HCT116 (cell line): Measurements from ENCODE around the gene EGFLAM. TPM values are rescaled to one million over a fixed set of nuclear protein-coding genes. Genes with fewer than 3 reads are reported as not detected.

ENCODE experiments used
- ATAC-seq: fragments of 200-7000 bp; cut with Tn5 transposase; 2 replicates; pipeline ENCODE4 v1.9.1; 2020; ENCODE audit warnings: mild to moderate bottlenecking, moderate library complexity
- BruUV-seq: library from RNA; stranded (reverse); fragments of 400-500 nt; replicated peaks from 2 replicates; lab custom pipeline; 2021; lab: Mats Ljungman, UMichigan
- CTCF ChIA-PET: fragments of 300-600 bp; sonication (Branson Sonifier 250); formaldehyde crosslinking; loops from one replicate; lab custom pipeline; 2021; ENCODE audit warnings: antibody characterized with exemption; lab: Charles Lee
- POLR2A ChIA-PET: fragments of 300-600, 350-600 bp; sonication (Branson Sonifier 250); formaldehyde crosslinking; loops from one replicate; lab custom pipeline; 2021; ENCODE audit warnings: antibody characterized with exemption; lab: Charles Lee
- RAD21 ChIA-PET, 2 experiments: fragments of 300-600 bp; sonication (Branson Sonifier 250); formaldehyde crosslinking; loops; one replicate each; lab custom pipeline; 2023; ENCODE audit warnings: low total read pairs in 2 of 2; ENCODE audit not compliant: uncharacterized antibody in 2 of 2, unreplicated experiment in 2 of 2, low non-redundant PET in 1 of 2; lab: Charles Lee
- DNase-seq: peaks from one replicate; pipeline ENCODE4 v3.0.0-alpha.2; 2010; ENCODE audit warnings: low read depth, low spot score
- H2AFZ ChIP-seq: fragments of 200-600 bp; shearing (Covaris generic), sonication (generic); 2 replicates; pipeline ENCODE4 v1.6.1; 2017; ENCODE audit warnings: low read depth, mixed run types, mixed read lengths, antibody characterized with exemption, low read length; ENCODE audit not compliant: poor library complexity, severe bottlenecking
- H3K27ac ChIP-seq: 2 replicates; pipeline ENCODE4 v1.5.1; 2012; ENCODE audit warnings: low read depth, low read length
- H3K27me3 ChIP-seq: fragments of 200-600 bp; sonication (generic); 2 replicates; pipeline ENCODE4 v1.6.1; 2016; ENCODE audit warnings: mixed run types, low read length, mixed read lengths; ENCODE audit not compliant: insufficient read depth
- H3K36me3 ChIP-seq, 2 experiments: fragments of 200-500 bp in 1 of 2; fragments of 200-600 bp in 1 of 2; sonication (Bioruptor generic) in 1 of 2; sonication (generic) in 1 of 2; 2 replicates each; pipeline versions ENCODE4 v1.5.1 to v1.6.1; 2014 to 2016; ENCODE audit warnings: low read length in 2 of 2, inconsistent platforms in 1 of 2, mixed read lengths in 1 of 2, mixed run types in 1 of 2; ENCODE audit not compliant: insufficient read depth in 2 of 2, control insufficient read depth in 1 of 2
- H3K4me1 ChIP-seq, 2 experiments: fragments of 200-600 bp in 1 of 2; sonication (generic) in 1 of 2; 2 replicates each; pipeline versions ENCODE4 v1.5.1 to v1.6.1; 2012 to 2017; ENCODE audit warnings: low read length in 2 of 2, inconsistent platforms in 1 of 2, mild to moderate bottlenecking in 1 of 2, mixed read lengths in 1 of 2, mixed run types in 1 of 2, moderate library complexity in 1 of 2; ENCODE audit not compliant: insufficient read depth in 2 of 2, control insufficient read depth in 1 of 2
- H3K4me2 ChIP-seq: fragments of 200-600 bp; sonication (generic); 2 replicates; pipeline ENCODE4 v1.6.1; 2017; ENCODE audit warnings: mixed run types, low read length, mixed read lengths
- H3K4me3 ChIP-seq, 2 experiments: fragments of 200-600 bp in 1 of 2; sonication (generic) in 1 of 2; replicated peaks in 1 of 2; 2 replicates each; pipeline ENCODE4 v1.5.1; 2011 to 2016; ENCODE audit warnings: low read length in 2 of 2, control low read depth in 1 of 2, low read depth in 1 of 2, mild to moderate bottlenecking in 1 of 2, mixed read lengths in 1 of 2, mixed run types in 1 of 2
- H3K79me2 ChIP-seq: fragments of 200-600 bp; sonication (generic); 2 replicates; pipeline ENCODE4 v1.6.1; 2017; ENCODE audit warnings: mild to moderate bottlenecking, mixed run types, low read length, moderate library complexity, mixed read lengths; ENCODE audit not compliant: insufficient read depth
- H3K9ac ChIP-seq: fragments of 200-600 bp; sonication (generic); 2 replicates; pipeline ENCODE4 v1.6.1; 2016; ENCODE audit warnings: low read length, mixed read lengths
- H3K9me2 ChIP-seq: fragments of 200-600 bp; sonication (generic), shearing (Covaris generic); 2 replicates; pipeline ENCODE4 v1.6.1; 2017; ENCODE audit warnings: mixed run types, mild to moderate bottlenecking, moderate library complexity; ENCODE audit not compliant: insufficient read depth
- H3K9me3 ChIP-seq, 2 experiments: fragments of 200-500 bp in 1 of 2; fragments of 200-600 bp in 1 of 2; sonication (Bioruptor generic) in 1 of 2; sonication (generic) in 1 of 2; 2 replicates each; pipeline ENCODE4 v1.6.1; 2014 to 2017; ENCODE audit warnings: low read length in 2 of 2, mixed read lengths in 2 of 2, inconsistent platforms in 1 of 2, low read depth in 1 of 2, mild to moderate bottlenecking in 1 of 2, mixed run types in 1 of 2, moderate library complexity in 1 of 2; ENCODE audit not compliant: control insufficient read depth in 1 of 2, insufficient read depth in 1 of 2
- H4K20me1 ChIP-seq: fragments of 200-600 bp; sonication (generic), shearing (Covaris generic); 2 replicates; pipeline ENCODE4 v1.6.1; 2017; ENCODE audit warnings: mixed run types, mild to moderate bottlenecking, moderate library complexity; ENCODE audit not compliant: insufficient read depth
- CEBPB ChIP-seq: IDR thresholded peaks from 2 replicates; pipeline ENCODE4 v1.6.1; 2012; ENCODE audit warnings: low read depth
- EGR1 ChIP-seq: IDR thresholded peaks from 2 replicates; pipeline ENCODE4 v1.6.1; 2012; ENCODE audit warnings: low read depth
- EZH2 ChIP-seq: fragments of 200-600 bp; sonication (generic); IDR thresholded peaks from 2 replicates; pipeline ENCODE4 v1.6.1; 2017; ENCODE audit warnings: antibody characterized with exemption, mixed run types
- FOSL1 ChIP-seq: IDR thresholded peaks from 2 replicates; pipeline ENCODE4 v1.6.1; 2012; ENCODE audit warnings: low read depth
- JUND ChIP-seq: IDR thresholded peaks from 2 replicates; pipeline ENCODE4 v1.6.1; 2012
- POLR2A ChIP-seq: IDR thresholded peaks from 2 replicates; pipeline ENCODE4 v1.7.0; 2011; ENCODE audit warnings: borderline replicate concordance; ENCODE audit not compliant: insufficient read depth, insufficient read length; ENCODE audit errors: extremely low read depth
- POLR2AphosphoS5 ChIP-seq: IDR thresholded peaks from 2 replicates; pipeline ENCODE4 v1.6.1; 2011; ENCODE audit warnings: mild to moderate bottlenecking, low read depth, low read length, moderate library complexity
- ZFX ChIP-seq: fragments of 450-650 bp; IDR thresholded peaks from 2 replicates; pipeline ENCODE4 v1.6.1; 2017
- ZNF274 ChIP-seq: fragments of 200-500 bp; sonication (Bioruptor generic); IDR thresholded peaks from 2 replicates; pipeline ENCODE4 v1.6.1; 2014; ENCODE audit warnings: mild to moderate bottlenecking, low read depth, low read length, inconsistent platforms
- intact Hi-C: fragments of 100-400 bp; cut with micrococcal nuclease; formaldehyde crosslinking; loops from 2 replicates; pipeline ENCODE4 v1.10.0; 2022
- total RNA-seq: library from RNA; stranded (reverse); gene quantifications from one replicate; pipeline ENCODE4 v1.2.1, GENCODE V29; 2021; ENCODE audit not compliant: unreplicated experiment
- TF ChIP-seq, protein P1 (sequence below): IDR thresholded peaks from 2 replicates; pipeline ENCODE4 v1.6.1; 2012
- TF ChIP-seq, protein P2 (sequence below): IDR thresholded peaks from 2 replicates; pipeline ENCODE4 v1.6.1; 2011; ENCODE audit warnings: mild to moderate bottlenecking, low read length, moderate library complexity; ENCODE audit not compliant: insufficient replicate concordance; ENCODE audit errors: extremely low read depth

The EGFLAM gene
- total RNA-seq, 1 experiment from 2014 or later, result not detected

DNA sequence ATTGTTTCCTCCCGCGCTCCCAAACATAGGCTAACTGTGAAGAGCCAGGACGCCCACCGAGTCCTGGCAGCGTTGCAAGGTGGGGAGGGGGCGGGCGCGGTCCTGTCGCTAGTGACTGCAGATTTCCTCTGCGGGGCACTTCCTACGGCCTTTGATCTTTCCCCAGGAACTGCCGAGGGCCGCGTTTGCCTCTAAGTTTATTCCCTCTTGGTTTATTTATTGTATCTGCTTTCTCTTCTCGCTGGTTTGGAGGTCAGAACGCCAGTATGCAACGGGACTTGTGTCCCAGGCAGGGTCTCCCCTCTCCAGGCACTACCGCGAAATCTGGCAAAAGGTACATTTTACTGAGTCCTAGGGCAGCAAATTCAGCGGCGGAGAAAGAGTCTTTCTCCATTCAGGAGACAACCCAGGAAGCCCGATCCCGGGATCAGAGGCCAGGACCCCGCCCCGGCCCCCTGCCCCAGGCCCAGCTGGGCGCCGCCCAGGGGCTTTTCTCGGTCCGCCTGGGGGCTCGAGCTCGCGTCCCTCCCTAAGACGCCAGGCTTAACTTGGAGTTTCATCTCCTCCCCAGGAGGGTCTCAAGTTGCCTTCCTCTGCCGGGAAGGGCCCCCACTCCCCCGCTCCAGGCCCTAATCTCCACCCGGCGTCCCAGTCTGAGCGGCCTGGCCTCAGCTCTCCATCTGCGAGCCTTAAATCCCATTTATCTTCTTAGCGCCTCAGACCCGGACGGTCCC is 884 bp upstream of the EGFLAM start:
- H3K27ac ChIP-seq, result no peak overlapping the region
- no peaks in the 10 kb centered on the region for H3K79me2 ChIP-seq
- intact Hi-C loops, result no loop called here
- no peak overlapping the region for H3K4me3 ChIP-seq
- no peak overlapping the region for H3K9ac ChIP-seq
- ATAC-seq (no peak), DNase-seq (no peak)
- H3K9me3 ChIP-seq, result no peaks in the 10 kb centered on the region
- no peak overlapping the region for H3K4me2 ChIP-seq
- H3K9me2 ChIP-seq, result no peaks in the 10 kb centered on the region
- no peaks in the 10 kb centered on the region for H3K36me3 ChIP-seq
- H3K4me1 ChIP-seq, result no peaks in the 10 kb centered on the region
- no TSS peak for BruUV-seq
- CTCF ChIA-PET, result no interaction called here
- RAD21 ChIA-PET, result no interaction called here
- TF ChIP-seq EZH2, result no peak
- no peak for TF ChIP-seq ZFX
- TF ChIP-seq ZNF274, result no peak
- no peak for TF ChIP-seq EGR1
- no peak for TF ChIP-seq FOSL1
- no peak for TF ChIP-seq JUND
- TF ChIP-seq, protein P1, sequence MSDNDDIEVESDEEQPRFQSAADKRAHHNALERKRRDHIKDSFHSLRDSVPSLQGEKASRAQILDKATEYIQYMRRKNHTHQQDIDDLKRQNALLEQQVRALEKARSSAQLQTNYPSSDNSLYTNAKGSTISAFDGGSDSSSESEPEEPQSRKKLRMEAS, result no peak
- no peak for TF ChIP-seq POLR2AphosphoS5
- TF ChIP-seq CEBPB, result no peak
- TF ChIP-seq, protein P2, sequence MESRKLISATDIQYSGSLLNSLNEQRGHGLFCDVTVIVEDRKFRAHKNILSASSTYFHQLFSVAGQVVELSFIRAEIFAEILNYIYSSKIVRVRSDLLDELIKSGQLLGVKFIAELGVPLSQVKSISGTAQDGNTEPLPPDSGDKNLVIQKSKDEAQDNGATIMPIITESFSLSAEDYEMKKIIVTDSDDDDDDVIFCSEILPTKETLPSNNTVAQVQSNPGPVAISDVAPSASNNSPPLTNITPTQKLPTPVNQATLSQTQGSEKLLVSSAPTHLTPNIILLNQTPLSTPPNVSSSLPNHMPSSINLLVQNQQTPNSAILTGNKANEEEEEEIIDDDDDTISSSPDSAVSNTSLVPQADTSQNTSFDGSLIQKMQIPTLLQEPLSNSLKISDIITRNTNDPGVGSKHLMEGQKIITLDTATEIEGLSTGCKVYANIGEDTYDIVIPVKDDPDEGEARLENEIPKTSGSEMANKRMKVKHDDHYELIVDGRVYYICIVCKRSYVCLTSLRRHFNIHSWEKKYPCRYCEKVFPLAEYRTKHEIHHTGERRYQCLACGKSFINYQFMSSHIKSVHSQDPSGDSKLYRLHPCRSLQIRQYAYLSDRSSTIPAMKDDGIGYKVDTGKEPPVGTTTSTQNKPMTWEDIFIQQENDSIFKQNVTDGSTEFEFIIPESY, result no peak
- TF ChIP-seq POLR2A, result no peak
- no peaks in the 10 kb centered on the region for H4K20me1 ChIP-seq
- no peak overlapping the region for H2AFZ ChIP-seq
- peaks cover 28% of the 10 kb centered on the region for H3K27me3 ChIP-seq
- POLR2A ChIA-PET, result no interaction called here
